ENCODE measurements around the gene UBXN6. TPM values are rescaled to one million over a fixed set of nuclear protein-coding genes. Genes with fewer than 3 reads are reported as not detected.
A peak's percentile ranks its signal among the peaks of the same experiment; 100 is the strongest.

Gene UBXN6
- total and polyA plus RNA-seq, 10 donors = 72.3 to 146 (median 91.4) TPM

DNA sequence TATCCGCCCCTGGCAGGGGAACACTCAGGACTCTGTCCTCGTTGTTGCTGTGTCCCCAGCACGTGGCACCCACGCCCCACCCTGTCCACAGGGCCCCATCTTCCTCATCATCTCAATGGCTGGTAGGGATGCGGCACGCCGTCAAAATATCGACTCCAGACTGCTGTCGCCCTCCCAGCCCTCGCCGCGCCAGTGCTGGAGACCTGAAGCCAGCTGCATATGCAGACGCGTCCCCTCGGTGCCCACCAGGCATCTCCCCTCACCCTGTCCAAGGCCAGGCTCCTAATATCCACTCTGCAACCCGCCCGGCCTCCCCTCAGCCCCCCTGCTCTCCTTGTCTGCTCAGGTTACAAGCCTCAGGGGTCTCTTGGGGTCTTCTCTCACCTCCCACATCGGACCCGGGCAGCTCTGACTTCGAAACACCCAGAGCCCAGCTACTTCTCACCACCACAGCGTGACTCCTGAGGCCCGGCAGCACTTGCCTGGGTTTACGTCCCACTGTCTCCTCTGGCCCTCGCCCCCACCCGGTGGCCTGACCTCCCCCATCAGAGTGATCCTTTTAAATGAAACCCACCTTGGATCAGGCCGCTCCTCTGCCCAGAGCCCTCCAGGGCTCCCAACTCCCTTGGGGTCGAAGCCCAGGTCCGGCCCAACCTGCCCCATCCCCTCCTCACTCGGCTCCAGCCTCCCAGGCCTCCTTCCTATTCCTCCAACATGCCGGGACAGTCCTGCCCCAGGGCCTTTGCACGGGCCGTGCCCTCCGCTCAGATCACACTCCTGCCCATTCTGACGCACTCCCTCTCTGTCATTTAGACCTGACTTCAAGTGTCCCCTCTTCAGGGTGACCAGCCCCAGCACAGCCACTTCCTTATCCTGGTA lies 48.2 kb upstream of the UBXN6 start:
- 95 to 97% (median 96%) methylated on average over 34 of the region's 34 CpGs for WGBS, 5 donors
- intact Hi-C loops (cut with DNase I; ENCODE audit: low total_unique reads) = no loop called here
- Histone ChIP-seq H3K36me3 (peaks cover 0 to 78% (median 33%) of the 10 kb centered on the region in 6 donors), H3K27ac (no peak overlapping the region), H3K4me3 (no peak overlapping the region), H3K9me3 (no peaks in the 10 kb centered on the region), H3K4me1 (peaks cover 0 to 9% (median 0%) of the 10 kb centered on the region in 6 donors), H3K27me3 (replicated peaks in 1 of 7) (no peaks in the 10 kb centered on the region)
- DNase-seq = no peak
- TF ChIP-seq POLR2AphosphoS5 (IDR thresholded peaks at IDR 0.05) = peak in 1 of 3 donors; percentile 16
- TF ChIP-seq, protein P1, sequence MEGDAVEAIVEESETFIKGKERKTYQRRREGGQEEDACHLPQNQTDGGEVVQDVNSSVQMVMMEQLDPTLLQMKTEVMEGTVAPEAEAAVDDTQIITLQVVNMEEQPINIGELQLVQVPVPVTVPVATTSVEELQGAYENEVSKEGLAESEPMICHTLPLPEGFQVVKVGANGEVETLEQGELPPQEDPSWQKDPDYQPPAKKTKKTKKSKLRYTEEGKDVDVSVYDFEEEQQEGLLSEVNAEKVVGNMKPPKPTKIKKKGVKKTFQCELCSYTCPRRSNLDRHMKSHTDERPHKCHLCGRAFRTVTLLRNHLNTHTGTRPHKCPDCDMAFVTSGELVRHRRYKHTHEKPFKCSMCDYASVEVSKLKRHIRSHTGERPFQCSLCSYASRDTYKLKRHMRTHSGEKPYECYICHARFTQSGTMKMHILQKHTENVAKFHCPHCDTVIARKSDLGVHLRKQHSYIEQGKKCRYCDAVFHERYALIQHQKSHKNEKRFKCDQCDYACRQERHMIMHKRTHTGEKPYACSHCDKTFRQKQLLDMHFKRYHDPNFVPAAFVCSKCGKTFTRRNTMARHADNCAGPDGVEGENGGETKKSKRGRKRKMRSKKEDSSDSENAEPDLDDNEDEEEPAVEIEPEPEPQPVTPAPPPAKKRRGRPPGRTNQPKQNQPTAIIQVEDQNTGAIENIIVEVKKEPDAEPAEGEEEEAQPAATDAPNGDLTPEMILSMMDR (IDR thresholded peaks at IDR 0.05 in 8 of 11, conservative IDR thresholded peaks at IDR 0.05 in 3 of 11) = no peak

DNA sequence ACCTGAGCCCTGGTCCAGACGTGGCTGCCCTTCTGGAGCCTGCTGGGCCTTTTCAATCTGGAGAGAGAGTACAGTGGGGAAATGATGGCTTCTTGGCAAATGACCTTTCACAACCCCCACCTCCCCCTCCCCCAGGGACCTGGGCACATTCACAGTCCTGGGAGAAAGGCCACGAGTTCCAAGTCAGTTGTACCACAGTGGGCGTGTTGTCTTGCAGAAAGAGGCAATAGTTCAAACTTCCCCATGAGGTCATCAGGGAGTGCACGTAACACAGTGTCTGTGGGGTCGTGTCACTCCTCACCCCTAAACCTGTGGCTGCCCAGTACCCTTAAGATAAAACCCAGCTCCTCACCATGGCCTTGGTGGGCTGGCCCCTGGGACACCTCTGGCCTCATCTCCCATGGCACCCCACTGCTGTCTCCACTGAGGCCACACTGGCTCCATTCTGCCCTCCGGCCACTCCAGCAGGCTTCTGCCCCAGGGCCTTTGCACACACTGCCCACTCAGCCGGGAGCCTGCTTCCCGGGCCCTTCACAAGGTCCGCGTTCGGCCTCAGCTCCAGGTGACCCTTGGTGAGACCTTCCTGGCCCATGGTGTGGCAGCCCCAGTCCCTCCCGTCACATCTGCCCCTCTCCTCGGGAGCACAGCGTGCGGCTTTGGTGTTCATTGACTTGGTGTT lies 47.4 kb upstream of the UBXN6 start:
- no peaks in the 10 kb centered on the region for H3K27me3 ChIP-seq (replicated peaks in 1 of 7)
- no peak overlapping the region for H3K4me3 ChIP-seq
- 73 to 92% (median 77%) methylated on average over 9 to 15 of the region's 15 CpGs for WGBS, 5 donors
- H3K36me3 ChIP-seq = peaks cover 0 to 85% (median 40%) of the 10 kb centered on the region in 6 donors
- H3K4me1 ChIP-seq = peaks cover 0 to 9% (median 0%) of the 10 kb centered on the region in 6 donors
- H3K9me3 ChIP-seq = no peaks in the 10 kb centered on the region
- no peak overlapping the region for H3K27ac ChIP-seq
- DNase-seq = no peak
- TF ChIP-seq POLR2AphosphoS5 (IDR thresholded peaks at IDR 0.05) (peak in 1 of 3 donors; percentile 41), POLR2A (IDR thresholded peaks at IDR 0.05) (no peak)
- TF ChIP-seq, protein P1 (IDR thresholded peaks at IDR 0.05 in 8 of 11, conservative IDR thresholded peaks at IDR 0.05 in 3 of 11) = no peak
- intact Hi-C loops (cut with DNase I; ENCODE audit: low total_unique reads) = no loop called here

DNA sequence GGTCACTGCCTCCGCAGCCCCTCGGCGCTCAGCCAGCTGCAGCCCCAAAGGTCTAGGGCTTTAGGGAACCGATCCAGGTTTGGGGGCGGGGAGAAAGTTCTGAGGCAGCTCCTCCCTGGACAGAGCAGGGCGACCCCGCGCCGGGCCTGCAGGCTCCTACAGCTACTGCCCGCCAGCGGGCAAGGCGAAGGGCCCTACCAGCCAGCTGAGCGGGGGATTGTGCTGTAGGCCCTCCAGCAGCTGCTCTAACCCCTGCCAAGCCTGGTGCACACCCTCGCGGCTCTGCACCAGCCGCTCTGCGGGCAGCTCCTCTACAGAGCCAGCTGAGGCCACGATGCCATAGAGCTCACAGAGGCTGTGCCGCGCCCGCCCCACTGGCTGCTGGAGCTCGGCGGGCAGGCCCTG lies 46.7 kb upstream of the UBXN6 start:
- intact Hi-C loops (cut with DNase I; ENCODE audit: low total_unique reads) = no loop called here
- Histone ChIP-seq H3K4me3 (no peak overlapping the region), H3K27me3 (replicated peaks in 1 of 7) (no peaks in the 10 kb centered on the region), H3K27ac (no peak overlapping the region), H3K9me3 (no peaks in the 10 kb centered on the region), H3K4me1 (peaks cover 0 to 9% (median 0%) of the 10 kb centered on the region in 6 donors), H3K36me3 (peaks cover 0 to 93% (median 47%) of the 10 kb centered on the region in 6 donors)
- WGBS, 5 donors = 73 to 92% (median 89%) methylated on average over 4 to 23 of the region's 23 CpGs
- DNase-seq = no peak
- TF ChIP-seq POLR2A (IDR thresholded peaks at IDR 0.05) (no peak), POLR2AphosphoS5 (IDR thresholded peaks at IDR 0.05) (peak in 1 of 3 donors; percentile 17)
- TF ChIP-seq, protein P1 (IDR thresholded peaks at IDR 0.05 in 8 of 11, conservative IDR thresholded peaks at IDR 0.05 in 3 of 11) = no peak

DNA sequence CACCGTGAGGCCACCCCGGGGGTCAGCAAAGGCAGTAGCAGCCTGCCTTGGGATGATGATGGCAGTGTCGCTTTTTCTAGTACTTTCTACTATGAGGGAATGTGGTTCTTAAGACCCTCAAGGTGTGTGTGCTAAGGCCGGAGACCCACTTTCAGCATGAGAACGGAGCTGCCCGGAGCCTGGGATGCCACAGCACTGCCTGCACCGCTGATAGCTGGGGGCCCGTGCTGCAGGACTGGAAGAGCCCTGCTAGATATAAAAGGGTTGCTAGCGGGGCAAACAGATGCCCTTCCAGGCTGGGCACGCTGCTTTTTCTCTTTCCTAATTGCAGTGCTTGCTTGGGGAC lies 46.2 kb upstream of the UBXN6 start:
- intact Hi-C loops (cut with DNase I; ENCODE audit: low total_unique reads) = no loop called here
- Histone ChIP-seq H3K27ac (no peak overlapping the region), H3K4me1 (peaks cover 0 to 9% (median 0%) of the 10 kb centered on the region in 6 donors), H3K9me3 (no peaks in the 10 kb centered on the region), H3K4me3 (no peak overlapping the region), H3K36me3 (peaks cover 0 to 98% (median 52%) of the 10 kb centered on the region in 6 donors), H3K27me3 (replicated peaks in 1 of 7) (no peaks in the 10 kb centered on the region)
- 84 to 87% (median 86%) methylated on average over 9 to 10 of the region's 10 CpGs for WGBS, 5 donors
- TF ChIP-seq POLR2A (IDR thresholded peaks at IDR 0.05) (no peak), POLR2AphosphoS5 (IDR thresholded peaks at IDR 0.05) (no peak)
- TF ChIP-seq, protein P1 (IDR thresholded peaks at IDR 0.05 in 8 of 11, conservative IDR thresholded peaks at IDR 0.05 in 3 of 11) = no peak
- DNase-seq = no peak
